H1 (cell line): ENCODE results near the gene GIT1. TPM values are rescaled to one million over a fixed set of nuclear protein-coding genes. Genes with fewer than 3 reads are reported as not detected.

ENCODE experiments used
- CTCF ChIA-PET: fragments of 300-600 bp; sonication (Branson Sonifier 250); formaldehyde crosslinking; loops from one replicate; lab custom pipeline; 2021; ENCODE audit not compliant: partially characterized antibody; lab: Charles Lee
- POLR2A ChIA-PET: fragments of 300-600 bp; sonication (Branson Sonifier 250); formaldehyde crosslinking; loops from one replicate; lab custom pipeline; 2021; ENCODE audit warnings: inconsistent platforms; ENCODE audit not compliant: partially characterized antibody; lab: Charles Lee
- DNase-seq, 2 experiments: peaks; one replicate each; pipeline versions ENCODE4 v3.0.0 to v3.0.0-alpha.2; 2010 to 2022; ENCODE audit warnings: low spot score in 2 of 2, low read depth in 1 of 2, mixed read lengths in 1 of 2
- FAIRE-seq: peaks from 2 replicates; lab custom pipeline; 2011; peaks lifted over from hg19 to GRCh38; lab: Jason Lieb, UNC
- H2AFZ ChIP-seq: 2 replicates; pipeline ENCODE4 v1.8.1; 2012; ENCODE audit warnings: low read length, inconsistent platforms
- H2AK5ac ChIP-seq: 2 replicates; pipeline ENCODE4 v1.6.1; 2013; ENCODE audit warnings: low read depth, low read length
- H2BK120ac ChIP-seq: replicated peaks from 2 replicates; pipeline ENCODE3; 2013; ENCODE audit warnings: low read depth, low read length, inconsistent platforms
- H2BK12ac ChIP-seq: 2 replicates; pipeline ENCODE4 v1.6.1; 2013; ENCODE audit warnings: low read depth, low read length
- H2BK15ac ChIP-seq: 2 replicates; pipeline ENCODE4 v1.6.1; 2013; ENCODE audit warnings: low read length
- H2BK20ac ChIP-seq: 2 replicates; pipeline ENCODE4 v1.6.1; 2013; ENCODE audit warnings: low read length
- H2BK5ac ChIP-seq: 2 replicates; pipeline ENCODE4 v1.6.1; 2013; ENCODE audit warnings: low read depth, low read length
- H3K14ac ChIP-seq: 2 replicates; pipeline ENCODE4 v1.6.1; 2013; ENCODE audit warnings: inconsistent platforms; ENCODE audit not compliant: insufficient read length
- H3K18ac ChIP-seq: 2 replicates; pipeline ENCODE4 v1.6.1; 2013; ENCODE audit warnings: low read length; ENCODE audit errors: extremely low read depth
- H3K23ac ChIP-seq: 2 replicates; pipeline ENCODE4 v1.6.1; 2013; ENCODE audit warnings: inconsistent platforms; ENCODE audit not compliant: insufficient read length
- H3K23me2 ChIP-seq: 2 replicates; pipeline ENCODE4 v1.6.1; 2013; ENCODE audit warnings: low read depth, low read length
- H3K27ac ChIP-seq: 2 replicates; pipeline ENCODE4 v1.6.1; 2011; ENCODE audit warnings: low read depth, low read length, inconsistent platforms
- H3K27me3 ChIP-seq, 4 experiments: replicated peaks in 1 of 4; 1 replicate in 1 of 4; 2 replicates in 3 of 4; pipeline versions ENCODE4 v1.6.1 to v1.8.1; 2011 to 2013; ENCODE audit warnings: low read length in 3 of 4, mild to moderate bottlenecking in 3 of 4, inconsistent platforms in 2 of 4, mixed read lengths in 2 of 4, moderate library complexity in 1 of 4; ENCODE audit not compliant: control insufficient read depth in 3 of 4, insufficient read depth in 3 of 4; ENCODE audit errors: extremely low read depth in 1 of 4
- H3K36me3 ChIP-seq, 4 experiments: 2 replicates each; pipeline versions ENCODE4 v1.6.1 to v1.8.1; 2011 to 2013; ENCODE audit warnings: mild to moderate bottlenecking in 4 of 4, low read length in 3 of 4, moderate library complexity in 2 of 4, control low read depth in 1 of 4, inconsistent platforms in 1 of 4; ENCODE audit not compliant: insufficient read depth in 4 of 4, control insufficient read depth in 2 of 4
- H3K4ac ChIP-seq: replicated peaks from 2 replicates; pipeline ENCODE3; 2013; ENCODE audit warnings: low read length, low read depth, mixed read lengths, inconsistent platforms; ENCODE audit not compliant: insufficient read length
- H3K4me1 ChIP-seq, 4 experiments: replicated peaks in 1 of 4; 1 replicate in 1 of 4; 2 replicates in 3 of 4; pipeline versions ENCODE4 v1.6.1 to v1.8.1; 2011 to 2013; ENCODE audit warnings: low read length in 3 of 4, inconsistent platforms in 2 of 4, mixed read lengths in 1 of 4; ENCODE audit not compliant: insufficient read depth in 4 of 4, control insufficient read depth in 3 of 4
- H3K4me2 ChIP-seq, 2 experiments: 2 replicates each; pipeline versions ENCODE4 v1.6.1 to v1.8.1; 2011 to 2013; ENCODE audit warnings: low read depth in 2 of 2, low read length in 2 of 2, control low read depth in 1 of 2, inconsistent platforms in 1 of 2, mild to moderate bottlenecking in 1 of 2; ENCODE audit not compliant: insufficient read depth in 1 of 2
- H3K4me3 ChIP-seq, 4 experiments: fragments of 200-600, 300-600 bp in 1 of 4; sonication (generic), shearing (Covaris generic), sonication (Bioruptor Twin) in 1 of 4; 2 replicates each; pipeline versions ENCODE4 v1.5.1 to v1.8.1; 2011 to 2016; ENCODE audit warnings: low read length in 4 of 4, low read depth in 3 of 4, control low read depth in 2 of 4, inconsistent platforms in 2 of 4, mild to moderate bottlenecking in 2 of 4, mixed read lengths in 1 of 4, moderate library complexity in 1 of 4; ENCODE audit not compliant: insufficient read depth in 2 of 4; ENCODE audit errors: extremely low read depth in 1 of 4
- H3K56ac ChIP-seq: replicated peaks from 2 replicates; pipeline ENCODE3; 2013; ENCODE audit warnings: low read depth, mild to moderate bottlenecking, mixed read lengths, low read length, inconsistent platforms; ENCODE audit not compliant: insufficient read length
- H3K79me1 ChIP-seq: 2 replicates; pipeline ENCODE4 v1.6.1; 2013; ENCODE audit warnings: low read depth, low read length, control low read depth
- H3K79me2 ChIP-seq, 2 experiments: 2 replicates each; pipeline versions ENCODE4 v1.6.1 to v1.8.1; 2012 to 2013; ENCODE audit warnings: low read length in 2 of 2, mild to moderate bottlenecking in 2 of 2, inconsistent platforms in 1 of 2; ENCODE audit not compliant: insufficient read depth in 2 of 2, control insufficient read depth in 1 of 2
- H3K9ac ChIP-seq, 4 experiments: replicated peaks in 1 of 4; 1 replicate in 1 of 4; 2 replicates in 3 of 4; pipeline versions ENCODE4 v1.6.1 to v1.8.1; 2011 to 2013; ENCODE audit warnings: low read depth in 3 of 4, low read length in 3 of 4, control low read depth in 2 of 4, mild to moderate bottlenecking in 2 of 4, moderate library complexity in 2 of 4, inconsistent platforms in 1 of 4; ENCODE audit errors: extremely low read depth in 1 of 4
- H3K9me3 ChIP-seq, 2 experiments: 2 replicates each; pipeline versions ENCODE4 v1.6.1 to v1.8.1; 2012 to 2013; ENCODE audit warnings: mild to moderate bottlenecking in 2 of 2, moderate library complexity in 2 of 2, control low read depth in 1 of 2, inconsistent platforms in 1 of 2, low read depth in 1 of 2, low read length in 1 of 2, mixed read lengths in 1 of 2; ENCODE audit not compliant: insufficient read depth in 2 of 2
- H4K20me1 ChIP-seq, 2 experiments: replicated peaks in 1 of 2; 2 replicates each; pipeline versions ENCODE3 to v1.8.1; 2011 to 2013; ENCODE audit warnings: inconsistent platforms in 2 of 2, low read length in 2 of 2, mild to moderate bottlenecking in 1 of 2; ENCODE audit not compliant: insufficient read depth in 2 of 2, control insufficient read depth in 1 of 2
- H4K5ac ChIP-seq: 2 replicates; pipeline ENCODE4 v1.6.1; 2013; ENCODE audit warnings: low read length, low read depth, mixed read lengths, inconsistent platforms; ENCODE audit not compliant: insufficient read length
- H4K8ac ChIP-seq: 2 replicates; pipeline ENCODE4 v1.8.0; 2013; ENCODE audit warnings: mild to moderate bottlenecking, moderate library complexity, low read length, inconsistent platforms; ENCODE audit not compliant: insufficient read depth; ENCODE audit errors: extremely low read depth
- H4K91ac ChIP-seq: replicated peaks from 2 replicates; pipeline ENCODE3; 2013; ENCODE audit warnings: low read length, mixed read lengths, inconsistent platforms; ENCODE audit not compliant: insufficient read length
- CBX5 ChIP-seq: fragments of 300-800, 300-1000 bp; sonication (generic); IDR thresholded peaks from 2 replicates; pipeline ENCODE4 v1.7.1; 2016; ENCODE audit warnings: antibody characterized with exemption, low read length, low read depth
- CHD1 ChIP-seq: IDR thresholded peaks from 2 replicates; pipeline ENCODE4 v1.6.1; 2012; ENCODE audit warnings: low read depth, low read length, improper control_type of control experiment
- EGR1 ChIP-seq: IDR thresholded peaks from 2 replicates; pipeline ENCODE4 v1.6.1; 2011; ENCODE audit warnings: low read depth, low read length, borderline replicate concordance
- FOSL1 ChIP-seq: IDR thresholded peaks from 2 replicates; pipeline ENCODE4 v1.6.1; 2011; ENCODE audit warnings: mild to moderate bottlenecking, low read depth, low read length, moderate library complexity; ENCODE audit not compliant: insufficient read depth
- GABPA ChIP-seq: IDR thresholded peaks from 2 replicates; pipeline ENCODE4 v1.6.1; 2011; ENCODE audit warnings: mild to moderate bottlenecking, low read length, moderate library complexity, borderline replicate concordance; ENCODE audit not compliant: insufficient read depth
- MAFK ChIP-seq: IDR thresholded peaks from 2 replicates; pipeline ENCODE4 v1.6.1; 2012; ENCODE audit warnings: low read depth, mild to moderate bottlenecking, improper control_type of control experiment, low read length
- NANOG ChIP-seq: IDR thresholded peaks from 2 replicates; pipeline ENCODE4 v1.6.1; 2011; ENCODE audit warnings: low read length, low read depth, mild to moderate bottlenecking, inconsistent platforms; ENCODE audit not compliant: insufficient read depth, poor library complexity, severe bottlenecking
- POLR2AphosphoS5 ChIP-seq: IDR thresholded peaks from 2 replicates; pipeline ENCODE4 v1.6.1; 2011; ENCODE audit warnings: low read depth, low read length
- WGBS, 2 experiments: shearing (Covaris generic) in 1 of 2; methylation state at CpG; one replicate each; pipeline versions ENCODE4 v1.1.6 to v1.1.7; 2013 to 2015; ENCODE audit warnings: low lambda C conversion rate in 2 of 2, mixed read lengths in 2 of 2, inconsistent platforms in 1 of 2, low coverage in 1 of 2, missing lambda C conversion rate in 1 of 2; ENCODE audit not compliant: insufficient replicate concordance in 2 of 2, insufficient coverage in 1 of 2, insufficient read length in 1 of 2; ENCODE audit errors: extremely low coverage in 1 of 2, missing lambda C conversion rate in 1 of 2; 5-methylcytosine and 5-hydroxymethylcytosine counted together
- polyA plus RNA-seq, 7 experiments: library from polyadenylated mRNA; depleted of rRNA in 3 of 7; stranded (reverse) in 5 of 7; unstranded in 2 of 7; fragments of >200 nt in 5 of 7; fragments of 200-250 nt in 2 of 7; gene quantifications; 1 replicate in 5 of 7; 2 replicates in 1 of 7; 4 replicates in 1 of 7; pipeline versions ENCODE4 v1.2.1 to v1.2.3, GENCODE V29; 2011 to 2013; ENCODE audit warnings: missing spikeins in 2 of 7, mixed read lengths in 2 of 7
- total RNA-seq: library from RNA; stranded (reverse); fragmentation: NEBNext Ultra II Directional; extraction: Animal tissue kit (Norgen Biotek cat#: 25700); gene quantifications from 2 replicates; pipeline ENCODE4 v1.2.1, GENCODE V29; 2021
- TF ChIP-seq, protein P1 (sequence below): IDR thresholded peaks from 2 replicates; pipeline ENCODE4 v1.6.1; 2011; ENCODE audit warnings: low read length, improper control_type of control experiment
- TF ChIP-seq, protein P2 (sequence below): IDR thresholded peaks from 2 replicates; pipeline ENCODE4 v1.6.1; 2012; ENCODE audit warnings: inconsistent platforms

GIT1 gene
- total and polyA plus RNA-seq, 2 of the 8 experiments (the other 6 are each of a cell fraction or from before 2014, with no cell fraction given) = 62.4 to 63.0 TPM

DNA sequence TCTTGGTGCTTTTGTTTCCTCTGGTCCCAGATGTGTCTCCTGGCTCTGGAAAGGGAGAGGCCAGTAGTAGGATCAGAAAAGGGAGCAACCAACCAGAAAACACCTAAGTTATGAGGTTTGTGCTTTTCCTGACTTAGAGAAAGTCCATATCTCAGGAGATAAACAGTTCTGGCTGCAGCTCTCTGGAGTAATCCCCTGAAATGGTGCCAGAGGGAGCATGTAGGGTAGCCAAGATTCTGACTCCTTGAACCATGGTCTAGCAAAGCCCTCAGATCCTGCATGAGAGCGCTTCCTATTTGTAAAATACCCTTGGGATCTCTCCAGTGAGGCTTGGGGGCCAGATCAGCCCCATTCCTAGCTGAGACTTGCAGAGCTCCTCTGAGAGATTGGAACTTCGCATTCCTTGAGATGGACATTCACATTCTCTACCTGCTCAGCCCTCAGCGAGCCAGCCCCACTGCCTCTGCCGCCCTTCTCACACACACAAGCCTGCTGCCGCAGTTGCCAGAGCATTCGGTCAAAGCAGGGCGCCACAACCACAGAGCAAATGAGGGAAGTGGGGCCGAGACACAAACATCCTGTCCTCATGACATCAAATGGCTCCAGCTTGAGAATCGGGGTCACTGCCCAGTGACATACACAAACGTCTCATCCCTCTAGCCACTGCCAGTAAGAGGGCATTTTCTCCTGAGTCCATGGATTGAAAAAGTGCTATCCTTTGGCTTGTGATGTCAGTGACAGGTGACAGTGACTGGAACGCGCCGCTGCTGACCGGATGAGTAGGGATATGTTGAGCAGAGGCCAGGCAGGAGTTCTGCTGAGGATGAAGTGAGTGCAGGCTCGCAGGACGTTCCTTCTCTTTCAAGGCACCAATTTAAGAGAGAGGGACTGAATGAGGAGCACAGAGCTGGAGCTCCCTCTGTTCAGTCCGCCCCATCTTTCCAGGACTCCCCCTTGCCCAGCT is 27.6 kb downstream of the GIT1 start:
- no peak for FAIRE-seq
- no peaks in the 10 kb centered on the region for H3K79me2 ChIP-seq
- no peak overlapping the region; the same call in 1 of the 2 replicates for H2BK5ac ChIP-seq
- no peak overlapping the region for H3K4me3 ChIP-seq
- H3K4ac ChIP-seq = no peak overlapping the region
- H4K20me1 ChIP-seq = peaks cover 0 to 2% of the 10 kb centered on the region in 2 experiments
- H2AFZ ChIP-seq = no peak overlapping the region
- 89% methylated on average over 17 of the region's 17 CpGs; no CpG with 5 or more reads in 1 of the 2 experiments for WGBS, 2 experiments
- H3K4me1 ChIP-seq = peaks cover 0 to 7% (median 6%) of the 10 kb centered on the region in 4 experiments; a peak in 4 of 7 replicates
- no peak overlapping the region for H2BK120ac ChIP-seq
- H3K18ac ChIP-seq = no peak overlapping the region
- no peak for DNase-seq
- H2BK12ac ChIP-seq = no peak overlapping the region
- no peak overlapping the region for H4K5ac ChIP-seq
- H3K27me3 ChIP-seq = peaks cover 11 to 28% (median 23%) of the 10 kb centered on the region in 4 experiments
- no peak overlapping the region for H3K4me2 ChIP-seq
- H3K36me3 ChIP-seq = no peaks in the 10 kb centered on the region
- H4K91ac ChIP-seq = no peak overlapping the region
- ChIA-PET POLR2A (interaction anchor here (0.6 to 1.0 kb wide), 2 partner anchors 171 to 269 kb away, joined by 3 read pairs; partner anchors contain the start of gene TAOK1), CTCF (interaction anchor here (0.7 to 3.2 kb wide), 5 partner anchors 9 to 374 kb away, joined by 3 to 15 read pairs (median 4); no protein-coding TSS in a partner anchor)
- H3K79me1 ChIP-seq = no peaks in the 10 kb centered on the region
- no peak overlapping the region for H3K9ac ChIP-seq
- no peak overlapping the region for H3K23ac ChIP-seq
- H4K8ac ChIP-seq = no peak overlapping the region
- no peak overlapping the region for H2AK5ac ChIP-seq
- H3K9me3 ChIP-seq = no peaks in the 10 kb centered on the region
- H3K27ac ChIP-seq = no peak overlapping the region
- no peak overlapping the region for H3K14ac ChIP-seq
- H3K23me2 ChIP-seq = peaks cover 11% of the 10 kb centered on the region; the same call in 1 of the 2 replicates
- H2BK15ac ChIP-seq = no peak overlapping the region
- no peak overlapping the region for H2BK20ac ChIP-seq
- no peak overlapping the region for H3K56ac ChIP-seq
- TF ChIP-seq POLR2AphosphoS5 (no peak), EGR1 (no peak), GABPA (no peak), CHD1 (no peak), MAFK (no peak), FOSL1 (no peak), NANOG (no peak), CBX5 (no peak)
- TF ChIP-seq, protein P1, sequence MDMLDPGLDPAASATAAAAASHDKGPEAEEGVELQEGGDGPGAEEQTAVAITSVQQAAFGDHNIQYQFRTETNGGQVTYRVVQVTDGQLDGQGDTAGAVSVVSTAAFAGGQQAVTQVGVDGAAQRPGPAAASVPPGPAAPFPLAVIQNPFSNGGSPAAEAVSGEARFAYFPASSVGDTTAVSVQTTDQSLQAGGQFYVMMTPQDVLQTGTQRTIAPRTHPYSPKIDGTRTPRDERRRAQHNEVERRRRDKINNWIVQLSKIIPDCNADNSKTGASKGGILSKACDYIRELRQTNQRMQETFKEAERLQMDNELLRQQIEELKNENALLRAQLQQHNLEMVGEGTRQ = no peak
- TF ChIP-seq, protein P2, sequence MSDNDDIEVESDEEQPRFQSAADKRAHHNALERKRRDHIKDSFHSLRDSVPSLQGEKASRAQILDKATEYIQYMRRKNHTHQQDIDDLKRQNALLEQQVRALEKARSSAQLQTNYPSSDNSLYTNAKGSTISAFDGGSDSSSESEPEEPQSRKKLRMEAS = no peak
